HuH-7.5 (cell line): Measurements from ENCODE around the gene KPNB1.

Experiments used
- DNase-seq: peaks from one replicate; pipeline ENCODE4 v3.0.0; 2011; ENCODE audit warnings: low spot score

Gene KPNB1

DNA sequence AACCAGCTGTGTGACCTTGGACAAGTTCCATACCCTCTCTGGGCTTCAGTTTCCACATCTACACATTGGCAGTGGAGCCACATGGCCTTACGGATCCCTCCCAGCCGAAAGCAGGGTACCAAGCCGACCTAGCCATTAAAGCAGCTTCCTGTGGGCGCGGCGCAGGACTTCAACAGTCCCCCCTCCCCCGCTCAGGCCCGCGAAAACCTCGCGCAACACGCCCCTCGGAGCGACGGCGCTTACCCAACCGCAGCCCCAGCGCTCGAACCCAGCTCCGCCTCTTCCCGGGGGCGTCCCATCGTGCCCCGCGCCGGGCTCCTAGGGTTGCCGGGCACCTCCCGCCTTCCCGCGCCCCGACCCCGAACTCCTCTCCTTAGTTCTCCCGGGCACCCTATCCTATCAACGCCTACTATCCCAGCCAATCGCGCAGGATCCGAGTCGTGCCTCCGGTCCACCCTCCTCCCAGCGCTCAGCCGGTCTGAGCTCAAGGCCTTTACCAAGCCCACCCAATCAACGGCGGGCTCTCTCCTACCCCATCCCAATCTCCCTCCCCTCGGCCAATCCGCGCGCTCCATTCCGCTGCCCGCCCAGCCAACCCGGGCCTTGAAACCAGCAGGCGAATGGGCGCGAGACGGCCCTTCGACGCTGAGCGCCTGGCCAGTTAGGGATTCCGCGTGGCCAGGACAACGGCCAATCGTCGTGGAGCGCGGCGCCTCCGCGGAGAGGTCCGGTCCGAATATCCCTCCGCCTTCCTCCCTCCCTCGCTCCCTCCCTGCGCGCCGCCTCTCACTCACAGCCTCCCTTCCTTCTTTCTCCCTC lies at the start of gene KPNB1:
Gene KPNB1 (plus strand): TSS at position 767 of the 819 bp plus-strand sequence. CDS start 326 bp downstream, outside the sequence.
- DNase-seq = peak; percentile 82

- no peak for DNase-seq
These were observed 45.7 kb upstream of the KPNB1 start for GRCh38 chr17:47603830-47604597.

GRCh38 chr17:47604598-47604927 lies 45.2 kb upstream of the KPNB1 start:
- no peak for DNase-seq

- no peak for DNase-seq
These were observed 44.7 kb upstream of the KPNB1 start for GRCh38 chr17:47605011-47605410.

DNA sequence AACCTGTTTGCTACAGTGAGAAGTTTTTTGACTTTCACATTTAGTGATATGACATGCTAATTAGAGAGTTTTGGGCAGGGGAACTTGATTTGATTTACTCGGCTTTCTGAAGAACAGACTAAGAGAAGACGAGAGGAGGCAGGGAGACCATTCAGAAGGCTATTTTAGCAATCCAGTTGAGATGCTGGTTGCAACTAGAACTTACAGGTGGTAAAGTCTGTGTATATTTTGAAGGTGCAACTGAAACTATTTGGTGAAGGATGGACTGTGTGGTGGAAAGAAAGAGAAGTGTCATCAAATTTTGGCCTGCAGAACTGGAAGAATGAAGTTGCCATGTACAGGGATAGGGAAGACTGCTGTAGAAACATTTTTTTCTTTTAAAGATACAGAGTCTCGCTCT lies 42.2 kb upstream of the KPNB1 start:
- DNase-seq = no peak

- no peak for DNase-seq
These were observed 38.1 kb upstream of the KPNB1 start for GRCh38 chr17:47611372-47612350.

GRCh38 chr17:47615766-47616424 lies 33.8 kb upstream of the KPNB1 start:
- DNase-seq = peak; percentile 12

DNA sequence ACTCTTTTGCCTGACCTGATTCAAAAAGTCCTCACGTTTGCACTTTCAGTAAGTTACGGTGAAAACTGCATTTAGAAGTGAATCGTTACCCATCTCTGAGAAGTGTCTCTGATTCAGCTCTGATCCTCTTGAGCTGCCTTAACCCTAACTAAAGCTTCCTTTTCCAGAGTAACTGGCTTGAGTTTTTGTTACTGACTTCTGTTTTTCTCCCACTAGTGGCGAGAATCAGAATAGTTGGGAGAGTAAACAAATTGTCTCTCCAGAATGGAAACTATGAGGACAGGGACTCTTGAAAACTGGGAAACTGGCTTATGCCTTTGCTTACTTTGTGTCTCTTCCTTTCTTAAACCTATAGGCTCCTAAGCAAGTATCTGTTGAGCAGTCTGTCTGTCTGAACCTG lies 31.3 kb upstream of the KPNB1 start:
- DNase-seq = no peak

DNA sequence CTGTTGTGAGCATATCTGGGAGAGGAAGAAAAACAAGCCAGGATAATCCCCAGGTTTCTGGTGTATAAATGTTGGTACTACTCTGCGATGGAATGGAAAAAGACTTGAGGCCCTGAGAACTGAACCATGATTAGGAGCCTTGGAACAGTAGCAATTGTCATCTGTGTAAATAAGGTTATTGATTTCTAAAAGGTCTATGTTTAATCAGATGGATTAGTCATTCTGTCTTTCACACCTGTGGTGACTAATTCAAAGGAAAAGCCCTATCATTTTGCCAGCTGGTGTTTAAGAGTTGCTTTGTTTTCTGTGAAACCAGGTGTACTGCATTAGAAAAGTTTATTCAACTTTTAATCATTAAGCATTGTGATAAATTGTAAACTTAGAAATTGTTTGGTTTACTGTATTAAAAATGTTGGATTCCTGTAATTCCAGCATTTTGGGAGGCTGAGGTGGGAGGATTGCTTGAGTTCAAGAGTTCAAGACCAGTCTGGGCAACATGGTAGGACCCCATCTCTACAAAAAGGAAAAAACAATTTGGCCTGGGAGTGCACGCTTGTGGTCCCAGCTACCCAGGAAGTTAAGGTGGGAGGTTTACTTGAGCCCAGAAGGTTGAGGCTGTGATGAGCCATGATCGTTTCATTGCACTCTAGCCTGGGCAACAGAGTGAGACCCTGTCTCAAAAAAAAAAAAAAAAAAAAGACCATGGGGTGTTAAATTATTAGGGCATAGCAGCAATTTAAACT lies 29.0 kb upstream of the KPNB1 start:
- no peak for DNase-seq

- DNase-seq = no peak
These were observed 28.2 kb upstream of the KPNB1 start for GRCh38 chr17:47621293-47622179.

GRCh38 chr17:47622180-47622549 lies 27.6 kb upstream of the KPNB1 start:
- DNase-seq = no peak

DNA sequence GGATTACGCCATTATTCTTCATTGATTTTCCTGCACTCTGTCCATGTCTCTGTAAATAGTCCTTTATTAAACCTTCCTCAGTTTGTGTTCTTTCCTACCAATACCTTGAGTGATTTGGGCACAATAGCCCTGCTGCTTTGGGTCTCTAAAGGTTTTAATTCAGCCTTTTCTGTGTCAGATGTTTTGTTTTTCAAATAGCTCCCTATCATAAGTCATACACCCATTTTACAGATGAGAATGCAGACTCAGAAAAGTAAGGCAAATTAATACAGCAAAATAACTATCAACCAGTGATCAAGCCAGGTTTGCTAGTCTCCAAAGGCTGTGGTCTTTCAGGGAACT lies 25.0 kb upstream of the KPNB1 start:
- DNase-seq = no peak

GRCh38 chr17:47628014-47628566 lies 21.6 kb upstream of the KPNB1 start:
- DNase-seq = no peak

- no peak for DNase-seq
These were observed 19.9 kb upstream of the KPNB1 start for GRCh38 chr17:47629826-47630225.

- DNase-seq = no peak
These were observed 19.1 kb upstream of the KPNB1 start for GRCh38 chr17:47630614-47631013.

DNA sequence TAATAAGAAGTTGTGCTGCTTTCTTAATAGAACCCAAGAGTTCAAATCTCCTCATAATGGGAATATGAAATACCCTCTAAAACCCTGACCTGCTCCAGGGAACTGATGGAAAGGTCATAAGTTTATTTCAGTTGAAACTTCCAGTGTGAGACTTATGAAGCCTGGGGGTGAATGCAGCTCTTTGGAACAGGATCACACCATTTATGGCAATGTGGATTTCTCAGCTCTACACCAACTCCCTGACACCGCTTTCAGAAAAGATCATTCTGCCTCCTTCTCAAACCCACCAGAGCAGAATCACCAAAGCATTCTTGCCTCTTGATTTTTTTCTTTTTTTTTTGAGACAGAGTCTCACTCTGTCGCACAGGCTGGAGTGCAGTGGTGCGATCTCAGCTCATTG lies 16.7 kb upstream of the KPNB1 start:
- DNase-seq = no peak

GRCh38 chr17:47633996-47634395 lies 15.7 kb upstream of the KPNB1 start:
- DNase-seq = no peak

GRCh38 chr17:47634870-47635269 lies 14.8 kb upstream of the KPNB1 start:
- DNase-seq = no peak

DNA sequence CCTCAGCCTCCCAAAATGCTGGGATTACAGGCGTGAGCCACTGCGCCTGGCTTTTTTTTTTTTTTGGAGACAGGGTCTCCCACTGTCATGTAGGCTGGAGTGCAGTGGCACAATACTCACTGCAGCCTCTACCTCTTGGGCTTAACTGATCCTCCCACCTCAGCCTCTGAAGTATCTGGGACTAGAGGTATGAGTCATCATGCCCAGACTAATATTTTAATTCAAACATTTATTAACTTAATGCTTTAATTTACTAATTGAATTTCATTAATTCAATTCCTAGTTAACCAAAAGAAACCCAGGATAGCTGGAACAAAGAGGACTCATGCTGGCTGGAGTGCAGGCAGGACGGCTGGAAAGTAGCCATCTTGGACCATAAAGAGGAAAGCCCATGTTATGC lies 14.0 kb upstream of the KPNB1 start:
- DNase-seq = no peak
